IPS-18a (cell line): Measurements from ENCODE around the gene TOMM7.
"Not testable (repeated sequence)": the region's sequence is repeated elsewhere in the genome, so short reads cannot be mapped to it uniquely, and the experiment has no call there.

Source experiments
- H3K27ac ChIP-seq: one replicate; pipeline ENCODE4 v1.5.1; 2013; ENCODE audit warnings: low read length
- H3K27me3 ChIP-seq: one replicate; pipeline ENCODE4 v1.6.1; 2013; ENCODE audit warnings: mild to moderate bottlenecking, low read length; ENCODE audit not compliant: control insufficient read depth, insufficient read depth
- H3K36me3 ChIP-seq: one replicate; pipeline ENCODE4 v1.6.1; 2013; ENCODE audit warnings: low read depth, low read length; ENCODE audit not compliant: control insufficient read depth
- H3K4me1 ChIP-seq: one replicate; pipeline ENCODE4 v1.6.1; 2013; ENCODE audit warnings: low read depth, low read length; ENCODE audit not compliant: control insufficient read depth
- H3K4me3 ChIP-seq: one replicate; pipeline ENCODE4 v1.5.1; 2013; ENCODE audit warnings: low read length
- H3K9ac ChIP-seq: one replicate; pipeline ENCODE4 v1.6.1; 2013; ENCODE audit warnings: mild to moderate bottlenecking, low read length, moderate library complexity
- H3K9me3 ChIP-seq: one replicate; pipeline ENCODE4 v1.6.1; 2013; ENCODE audit warnings: low read depth, low read length; ENCODE audit not compliant: control insufficient read depth

TOMM7 gene

DNA sequence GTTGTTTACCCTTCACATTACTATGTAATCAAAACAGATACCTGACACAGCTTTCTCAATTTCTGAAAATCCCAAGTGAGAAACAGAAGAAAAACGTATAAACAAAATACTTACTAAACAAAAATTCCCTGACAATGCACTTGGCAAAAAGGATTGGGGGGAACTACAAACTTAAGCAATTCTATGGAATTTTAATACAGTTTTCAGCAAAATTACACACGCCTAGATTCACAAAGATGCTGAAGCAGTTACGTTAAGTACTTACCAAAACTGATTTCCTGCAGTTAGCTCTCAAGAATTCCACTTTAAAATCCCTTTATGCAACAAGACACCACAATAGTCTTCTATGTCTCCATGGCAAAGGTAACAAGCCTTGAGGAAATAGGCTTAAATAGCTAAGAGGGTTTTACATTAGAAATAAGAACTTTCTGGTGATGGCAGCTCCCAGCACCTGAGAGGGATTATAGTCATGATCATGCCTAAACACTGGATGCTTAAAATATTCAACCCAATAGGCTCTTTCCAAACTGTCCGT lies 10.8 kb downstream of the TOMM7 start:
- Histone ChIP-seq H3K9me3 (no peaks in the 10 kb centered on the region), H3K4me1 (peaks cover 40% of the 10 kb centered on the region), H3K4me3 (no peak overlapping the region), H3K36me3 (peaks cover 32% of the 10 kb centered on the region), H3K9ac (peak overlapping the region; percentile 13), H3K27ac (peak overlapping the region; percentile 30), H3K27me3 (no peaks in the 10 kb centered on the region)

DNA sequence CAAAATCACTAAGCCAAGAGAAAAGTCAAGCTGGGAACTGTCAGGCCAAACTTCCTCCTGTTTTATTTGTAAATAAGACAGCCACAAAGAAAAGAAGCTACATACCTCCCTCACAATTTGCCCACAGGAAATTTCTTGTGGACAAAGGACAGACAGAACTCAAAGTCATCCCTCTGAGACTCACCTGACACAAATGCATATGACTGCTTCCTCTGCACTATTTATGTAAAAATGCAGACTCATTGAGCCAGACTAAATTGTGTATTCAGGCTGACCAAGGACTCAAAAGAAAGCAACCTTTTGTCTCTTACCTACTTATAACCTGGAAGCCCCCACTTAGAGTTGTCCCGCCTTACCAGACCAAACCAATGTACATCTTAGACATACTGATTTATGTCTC lies 11.8 kb downstream of the TOMM7 start:
- no peak overlapping the region for H3K9ac ChIP-seq
- H3K27me3 ChIP-seq: no peaks in the 10 kb centered on the region
- H3K9me3 ChIP-seq: no peaks in the 10 kb centered on the region
- H3K4me3 ChIP-seq: no peak overlapping the region
- peaks cover 23% of the 10 kb centered on the region for H3K36me3 ChIP-seq
- H3K27ac ChIP-seq: peak overlapping the region; percentile 32
- H3K4me1 ChIP-seq: peaks cover 43% of the 10 kb centered on the region

DNA sequence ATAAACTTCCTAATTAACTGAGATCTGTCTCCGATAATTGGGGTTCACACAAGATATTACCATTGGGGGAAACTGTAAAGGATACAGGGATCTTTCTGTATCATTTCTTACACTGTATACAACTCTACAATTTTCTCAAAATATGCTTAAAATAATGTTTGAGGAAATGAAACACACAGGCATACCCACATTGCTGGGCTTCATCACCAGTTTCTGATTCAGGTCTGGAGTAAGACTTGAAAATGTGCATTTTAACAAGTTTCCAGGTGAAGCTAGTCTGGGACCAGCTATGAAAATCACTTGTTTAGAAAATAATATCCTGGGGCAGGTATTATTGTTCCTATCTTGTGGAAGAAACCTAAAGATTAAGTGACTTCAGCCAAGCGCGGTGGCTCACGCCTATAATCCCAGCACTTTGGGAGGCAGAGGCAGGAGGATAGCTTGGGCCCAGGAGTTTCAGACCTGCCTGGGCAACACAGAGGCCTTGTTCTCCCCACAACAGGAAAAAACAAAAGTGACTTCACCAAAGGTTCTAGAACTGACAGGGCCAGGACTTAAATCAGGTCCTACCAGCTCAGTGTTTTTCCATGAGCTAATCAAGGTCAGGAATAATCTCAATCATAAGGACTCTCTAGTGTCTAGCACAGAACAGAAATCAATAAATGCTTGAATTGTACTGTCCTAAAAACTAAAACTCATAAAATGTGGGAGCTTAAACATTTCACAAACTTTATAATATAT lies 12.6 kb downstream of the TOMM7 start:
- Histone ChIP-seq H3K36me3 (peaks cover 19% of the 10 kb centered on the region), H3K27me3 (no peaks in the 10 kb centered on the region), H3K9ac (no peak overlapping the region), H3K9me3 (no peaks in the 10 kb centered on the region), H3K4me1 (peaks cover 43% of the 10 kb centered on the region), H3K27ac (peak overlapping the region; percentile 3), H3K4me3 (no peak overlapping the region)

DNA sequence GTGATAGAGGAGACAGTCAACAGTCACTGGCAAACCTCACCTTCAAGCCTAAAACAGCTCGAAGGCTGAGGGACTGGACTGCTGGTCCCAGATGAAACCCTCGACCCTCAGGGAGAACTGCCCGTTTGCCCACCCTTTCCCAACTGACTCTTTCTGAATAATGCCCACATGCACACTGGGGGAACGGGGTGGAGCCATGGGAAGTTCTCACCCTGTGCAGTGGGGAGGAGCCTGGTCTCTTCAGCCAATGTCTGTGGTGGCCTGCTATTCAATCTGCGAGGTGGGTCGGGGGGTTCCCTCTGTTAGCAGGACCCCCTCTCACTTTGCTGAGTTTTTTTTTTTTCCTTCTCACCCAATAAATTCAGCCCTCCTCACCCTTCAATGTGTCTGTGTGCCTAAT lies 14.5 kb downstream of the TOMM7 start:
- Histone ChIP-seq H3K27ac (no peak overlapping the region), H3K4me1 (peaks cover 43% of the 10 kb centered on the region), H3K9ac (no peak overlapping the region), H3K9me3 (no peaks in the 10 kb centered on the region), H3K36me3 (peaks cover 14% of the 10 kb centered on the region), H3K4me3 (no peak overlapping the region), H3K27me3 (no peaks in the 10 kb centered on the region)

DNA sequence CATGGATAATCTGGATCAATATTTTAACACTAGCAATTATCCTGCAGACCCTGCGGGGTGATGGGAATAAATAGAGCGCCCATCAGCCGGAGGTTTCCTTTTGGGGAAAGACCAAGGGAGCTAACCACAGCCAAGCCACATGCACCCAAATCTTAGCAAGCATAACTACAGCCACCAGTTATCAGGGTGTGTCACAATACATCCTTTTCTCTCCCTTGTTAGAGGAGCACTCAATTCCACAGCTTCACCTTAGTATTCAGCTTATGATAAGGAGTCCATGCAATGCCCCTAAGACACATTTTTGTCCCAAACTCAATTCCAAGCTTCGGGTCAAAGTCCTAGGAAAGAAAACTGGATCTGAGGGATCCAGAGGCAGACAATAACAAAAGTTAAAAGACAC lies 15.9 kb downstream of the TOMM7 start:
- no peaks in the 10 kb centered on the region for H3K9me3 ChIP-seq
- H3K27ac ChIP-seq: no peak overlapping the region
- H3K4me3 ChIP-seq: no peak overlapping the region
- H3K27me3 ChIP-seq: no peaks in the 10 kb centered on the region
- H3K36me3 ChIP-seq: peaks cover under 1% of the 10 kb centered on the region
- H3K9ac ChIP-seq: no peak overlapping the region
- peaks cover 45% of the 10 kb centered on the region for H3K4me1 ChIP-seq

DNA sequence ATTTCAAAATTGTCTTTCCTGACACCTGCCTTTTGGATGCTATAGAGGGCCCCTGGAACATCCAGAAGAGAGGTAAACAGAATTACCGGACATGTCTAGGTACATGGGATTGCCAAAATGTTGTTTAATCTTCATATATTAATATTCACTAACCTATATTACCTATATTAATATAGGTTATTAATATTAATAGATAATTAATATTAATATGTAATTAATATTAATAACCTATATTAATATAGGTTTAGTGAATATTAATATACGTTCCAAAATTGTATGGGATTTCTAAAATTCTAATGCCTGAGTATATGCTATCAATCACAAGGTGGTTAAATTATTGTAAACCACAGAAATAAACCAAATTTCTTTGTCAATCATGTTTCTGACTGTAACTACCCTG lies 17.4 kb downstream of the TOMM7 start:
- Histone ChIP-seq H3K4me1 (peaks cover 33% of the 10 kb centered on the region), H3K36me3 (no peaks in the 10 kb centered on the region), H3K4me3 (no peak overlapping the region), H3K27me3 (no peaks in the 10 kb centered on the region), H3K27ac (no peak overlapping the region), H3K9ac (no peak overlapping the region), H3K9me3 (no peaks in the 10 kb centered on the region)

DNA sequence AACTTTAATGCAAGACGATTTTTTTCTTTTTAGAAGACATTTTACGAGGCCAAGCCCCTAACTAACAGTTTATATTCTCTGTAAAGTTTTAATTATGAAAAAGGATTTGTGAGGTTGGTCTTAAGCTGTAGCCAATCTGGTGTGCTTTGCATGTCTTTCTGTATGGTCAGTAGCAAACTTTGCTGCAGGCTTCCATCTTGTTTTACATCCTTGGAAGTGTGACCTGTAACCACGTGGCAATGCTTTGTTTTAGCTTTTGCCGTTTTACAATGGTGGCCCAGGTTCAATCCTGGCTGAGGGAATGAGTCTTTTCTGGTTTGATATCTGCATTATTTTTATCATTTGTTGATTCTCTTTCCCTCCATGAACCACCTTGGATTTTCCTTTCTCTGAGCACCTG lies 19.8 kb downstream of the TOMM7 start:
- H3K27ac ChIP-seq, H3K36me3 ChIP-seq, H3K9ac ChIP-seq, H3K4me3 ChIP-seq, H3K27me3 ChIP-seq, H3K9me3 ChIP-seq: not testable (repeated sequence)
- H3K4me1 ChIP-seq: peaks cover 24% of the 10 kb centered on the region

DNA sequence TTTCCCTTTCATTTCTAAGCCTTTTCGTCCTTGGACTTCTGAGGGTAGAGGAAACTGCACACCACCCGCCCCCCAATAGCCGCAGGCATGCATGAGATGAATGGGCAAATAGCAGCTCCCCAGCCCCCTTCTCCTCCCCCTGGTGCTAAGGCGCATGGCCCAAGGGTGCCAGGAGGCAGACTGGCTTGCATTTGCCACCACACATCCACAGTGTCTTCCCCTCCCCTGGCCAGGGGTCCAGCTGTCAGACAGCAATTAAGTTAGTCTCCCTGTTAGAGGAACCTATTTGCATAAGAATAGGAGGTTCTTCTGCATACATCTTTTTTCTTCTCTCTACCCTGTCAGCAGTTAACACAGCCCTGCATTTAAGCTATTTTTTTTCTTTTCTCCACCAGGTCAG lies 20.2 kb downstream of the TOMM7 start:
- H3K9ac ChIP-seq: no peak overlapping the region
- peaks cover 20% of the 10 kb centered on the region for H3K4me1 ChIP-seq
- no peaks in the 10 kb centered on the region for H3K36me3 ChIP-seq
- no peaks in the 10 kb centered on the region for H3K9me3 ChIP-seq
- no peaks in the 10 kb centered on the region for H3K27me3 ChIP-seq
- no peak overlapping the region for H3K27ac ChIP-seq
- no peak overlapping the region for H3K4me3 ChIP-seq

DNA sequence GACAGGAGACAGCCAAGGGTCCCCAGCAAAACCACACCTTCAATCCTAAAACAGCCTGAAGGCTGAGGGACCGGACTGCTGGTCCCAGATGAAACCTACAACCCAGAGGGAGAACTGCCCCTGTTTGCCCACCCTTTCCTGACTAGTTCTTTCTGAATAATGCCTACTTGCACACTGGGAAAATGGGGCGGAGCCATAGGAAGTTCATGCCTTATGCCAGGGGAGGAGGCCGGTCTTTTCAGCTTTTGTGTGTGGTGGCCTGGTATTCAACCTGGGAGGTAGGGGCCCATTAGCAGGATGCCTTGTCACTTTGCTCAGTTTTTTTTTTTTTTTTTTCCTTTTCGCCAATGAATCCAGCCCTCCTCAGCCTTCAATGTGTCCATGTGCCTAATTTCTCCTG lies 20.7 kb downstream of the TOMM7 start:
- Histone ChIP-seq H3K4me3 (no peak overlapping the region), H3K36me3 (no peaks in the 10 kb centered on the region), H3K27ac (no peak overlapping the region), H3K9me3 (no peaks in the 10 kb centered on the region), H3K27me3 (no peaks in the 10 kb centered on the region), H3K9ac (no peak overlapping the region), H3K4me1 (peaks cover 14% of the 10 kb centered on the region)

DNA sequence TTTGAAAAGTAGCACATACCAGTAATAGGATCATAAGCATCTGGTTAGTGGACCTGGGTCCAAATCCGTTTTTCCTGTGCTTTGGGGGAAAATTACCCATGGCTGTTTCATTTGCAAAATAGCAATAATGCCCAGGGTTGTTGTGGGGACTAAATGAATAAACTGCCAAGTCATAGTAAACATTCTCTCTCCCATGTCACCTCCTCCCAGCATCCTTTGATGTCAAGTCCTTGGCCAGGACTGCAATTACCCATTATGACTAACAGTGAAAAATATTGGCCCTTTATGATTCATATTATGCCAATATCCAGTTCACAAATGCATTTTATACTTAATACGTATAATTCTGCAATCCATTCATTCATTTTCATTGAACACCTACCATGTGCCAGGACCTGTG lies 23.0 kb downstream of the TOMM7 start:
- Histone ChIP-seq H3K36me3 (no peaks in the 10 kb centered on the region), H3K4me3 (no peak overlapping the region), H3K27me3 (no peaks in the 10 kb centered on the region), H3K9me3 (no peaks in the 10 kb centered on the region), H3K27ac (no peak overlapping the region), H3K4me1 (peaks cover 11% of the 10 kb centered on the region), H3K9ac (no peak overlapping the region)

DNA sequence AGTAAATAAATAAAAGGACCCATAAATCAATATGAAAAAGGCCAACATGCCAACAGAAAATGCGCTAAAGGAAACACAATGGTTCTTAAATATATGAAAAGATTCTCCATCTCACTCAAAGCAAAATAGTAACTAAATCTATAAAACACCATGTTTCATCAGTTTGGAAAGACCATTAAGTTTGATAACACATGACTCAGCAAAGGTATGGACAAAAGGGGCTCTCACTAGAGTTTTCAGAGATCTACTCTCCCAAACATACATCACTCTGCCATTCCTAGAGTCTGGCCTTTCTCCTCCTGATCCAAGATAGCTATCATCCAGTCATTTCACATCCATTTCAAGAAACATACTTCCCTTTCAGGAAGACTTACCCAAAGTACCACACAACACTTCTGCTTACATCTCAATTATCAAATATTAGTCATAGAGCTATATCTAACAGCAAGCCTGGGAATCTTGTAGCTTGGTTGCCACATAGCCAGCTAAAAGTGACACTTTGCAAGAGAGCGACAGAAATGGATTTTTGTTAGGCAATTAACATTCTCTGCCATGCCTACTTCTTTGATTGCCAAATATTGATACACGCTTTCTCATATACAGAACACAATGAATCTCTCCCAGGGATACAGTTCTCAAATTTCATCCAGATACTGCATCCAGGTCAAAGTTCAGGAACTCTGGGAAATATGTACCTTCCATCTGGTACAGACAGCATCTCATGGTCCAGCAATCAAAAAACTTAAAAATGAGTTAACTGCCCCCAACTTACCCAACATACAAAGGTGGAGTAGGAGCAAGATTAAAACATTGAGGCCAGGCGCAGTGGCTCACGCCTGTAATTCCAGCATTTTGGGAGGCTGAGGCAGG lies 28.8 kb downstream of the TOMM7 start:
- H3K4me3 ChIP-seq: no peak overlapping the region
- no peaks in the 10 kb centered on the region for H3K36me3 ChIP-seq
- no peaks in the 10 kb centered on the region for H3K4me1 ChIP-seq
- H3K27ac ChIP-seq: no peak overlapping the region
- no peaks in the 10 kb centered on the region for H3K9me3 ChIP-seq
- no peak overlapping the region for H3K9ac ChIP-seq
- H3K27me3 ChIP-seq: no peaks in the 10 kb centered on the region
